HG03060 (cell line): Measurements from ENCODE around the gene TASP1.
"Not testable (repeated sequence)": the region's sequence is repeated elsewhere in the genome, so short reads cannot be mapped to it uniquely, and the experiment has no call there.

Experiments used
- ATAC-seq: cut with Tn5 transposase; IDR thresholded peaks from one replicate; pipeline ENCODE4 v1.9.1; 2021; ENCODE audit warnings: low read depth, moderate number of reproducible peaks; ENCODE audit not compliant: unreplicated experiment

TASP1 gene

DNA sequence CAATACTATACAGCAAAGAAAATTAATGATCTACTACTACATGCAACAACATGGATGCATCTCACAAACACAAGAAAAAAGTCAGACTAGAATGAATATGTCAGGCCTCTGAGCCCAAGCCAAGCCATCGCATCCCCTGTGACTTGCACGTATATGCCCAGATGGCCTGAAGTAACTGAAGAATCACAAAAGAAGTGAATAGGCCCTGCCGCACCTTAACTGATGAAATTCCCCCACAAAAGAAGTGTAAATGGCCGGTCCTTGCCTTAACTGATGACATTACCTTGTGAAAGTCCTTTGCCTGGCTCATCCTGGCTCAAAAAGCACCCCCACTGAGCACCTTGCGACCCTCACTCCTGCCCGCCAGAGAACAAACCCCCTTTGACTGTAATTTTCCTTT lies 280.9 kb downstream of the TASP1 start:
- not testable (repeated sequence) for ATAC-seq

DNA sequence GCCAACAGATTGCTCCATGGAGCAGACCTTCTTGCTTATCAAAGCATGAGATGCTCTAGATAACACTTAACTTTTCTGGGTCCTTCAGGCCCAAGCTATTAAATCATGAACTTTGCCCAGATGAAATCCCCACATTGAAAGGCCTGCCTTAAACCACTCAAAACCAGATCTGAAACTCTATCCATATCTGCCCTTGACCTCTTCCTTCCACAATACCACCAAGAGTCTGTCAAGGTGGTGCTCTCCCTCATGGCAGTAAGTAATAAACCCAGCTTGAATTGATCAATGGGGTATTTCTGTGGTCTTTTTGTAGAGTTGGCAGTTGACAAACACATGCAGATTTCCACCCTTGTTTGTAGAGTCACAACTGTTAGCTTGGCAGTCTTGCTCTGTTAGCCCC lies 282.1 kb downstream of the TASP1 start:
- ATAC-seq: no peak

DNA sequence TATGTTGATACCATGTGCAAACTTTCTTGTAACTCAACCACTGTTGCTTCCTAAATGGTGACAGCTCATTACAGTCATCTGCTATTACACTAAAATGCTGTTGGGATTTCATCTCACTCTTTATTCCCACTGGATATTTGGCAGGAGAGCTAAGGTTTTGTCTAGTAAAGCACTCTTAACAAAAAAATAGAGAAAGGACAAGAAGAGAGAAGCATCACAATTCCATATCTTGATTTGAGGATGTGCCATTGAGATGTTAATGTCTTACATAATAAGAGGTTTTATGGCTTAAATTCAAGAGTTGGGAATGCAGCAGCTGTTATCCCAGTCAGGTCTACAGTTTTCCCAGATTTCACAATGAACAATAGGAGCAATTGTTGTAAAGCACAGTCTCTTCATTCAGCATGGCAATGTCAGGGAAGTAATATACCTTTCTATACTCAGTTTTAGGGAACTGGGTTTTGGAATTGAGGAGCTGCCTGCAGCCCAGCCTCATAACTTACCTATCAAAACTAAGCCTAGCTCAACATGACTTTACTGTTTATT lies 282.7 kb downstream of the TASP1 start:
- ATAC-seq: no peak

DNA sequence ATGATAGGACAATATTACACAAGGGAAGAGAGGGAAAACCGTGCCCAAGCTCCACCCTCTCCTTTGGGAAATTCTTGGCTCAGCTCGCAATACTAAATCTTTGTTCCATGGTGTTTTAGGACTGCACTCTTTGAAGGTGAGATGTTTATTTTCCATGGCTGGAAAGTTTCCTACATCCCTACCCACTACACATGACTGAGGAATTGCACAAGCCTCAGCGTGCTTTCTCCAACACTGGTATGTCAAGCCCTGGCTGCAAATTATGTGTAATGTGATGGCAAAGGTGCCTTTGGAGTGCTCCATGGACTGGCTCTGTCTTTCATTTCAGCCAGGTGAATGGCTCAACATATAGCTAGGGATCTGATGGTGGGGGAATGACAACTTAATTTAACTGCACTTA lies 283.3 kb downstream of the TASP1 start:
- ATAC-seq: no peak

DNA sequence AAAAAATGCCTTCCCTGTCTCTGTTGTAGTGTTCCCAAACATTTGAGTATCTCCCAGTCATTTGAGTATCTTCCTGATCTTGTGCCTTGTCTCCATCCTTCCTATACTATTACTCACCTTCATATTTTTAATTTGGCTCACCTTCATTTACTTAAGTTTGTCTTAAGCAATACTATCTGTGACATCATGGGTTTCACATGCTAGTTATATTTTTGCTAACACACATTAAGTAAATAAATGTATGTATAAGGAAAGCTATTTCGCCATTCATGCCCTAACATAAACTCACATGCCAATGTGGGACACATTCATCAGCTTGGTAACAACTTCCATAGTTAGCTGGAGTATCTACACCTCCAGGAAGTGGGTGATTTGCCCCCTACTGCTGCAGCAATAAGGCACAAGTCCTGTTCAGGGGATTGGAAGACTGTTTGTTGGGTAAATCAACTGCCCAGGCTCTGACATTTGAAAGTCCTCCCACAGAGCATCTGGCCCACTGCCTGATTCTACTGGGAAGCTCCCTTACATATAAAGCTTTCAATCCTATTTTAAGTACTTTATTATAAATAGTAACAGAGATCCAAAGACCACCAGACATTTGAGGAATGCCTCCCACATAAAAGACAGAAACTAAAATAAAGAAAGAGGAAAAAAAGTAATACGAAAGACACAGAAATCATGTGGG lies 285.3 kb downstream of the TASP1 start:
- no peak for ATAC-seq

DNA sequence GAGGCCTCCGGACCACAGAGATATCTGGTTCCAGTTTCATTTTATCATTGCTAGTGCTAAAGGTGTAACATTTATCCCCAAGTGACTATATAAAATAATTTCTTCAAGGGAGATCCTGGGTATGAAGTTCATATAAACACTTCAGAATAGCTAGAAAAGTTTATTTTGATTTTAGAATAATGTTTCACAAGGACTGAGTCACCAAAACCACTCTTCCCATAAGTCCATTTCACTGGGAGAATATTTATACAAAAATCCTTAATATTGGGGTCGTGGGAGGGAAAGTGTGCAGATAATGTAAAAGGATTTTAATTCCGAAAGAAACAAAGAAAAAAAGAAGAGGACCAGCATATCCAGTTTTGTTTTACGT lies 289.5 kb downstream of the TASP1 start:
- no peak for ATAC-seq

DNA sequence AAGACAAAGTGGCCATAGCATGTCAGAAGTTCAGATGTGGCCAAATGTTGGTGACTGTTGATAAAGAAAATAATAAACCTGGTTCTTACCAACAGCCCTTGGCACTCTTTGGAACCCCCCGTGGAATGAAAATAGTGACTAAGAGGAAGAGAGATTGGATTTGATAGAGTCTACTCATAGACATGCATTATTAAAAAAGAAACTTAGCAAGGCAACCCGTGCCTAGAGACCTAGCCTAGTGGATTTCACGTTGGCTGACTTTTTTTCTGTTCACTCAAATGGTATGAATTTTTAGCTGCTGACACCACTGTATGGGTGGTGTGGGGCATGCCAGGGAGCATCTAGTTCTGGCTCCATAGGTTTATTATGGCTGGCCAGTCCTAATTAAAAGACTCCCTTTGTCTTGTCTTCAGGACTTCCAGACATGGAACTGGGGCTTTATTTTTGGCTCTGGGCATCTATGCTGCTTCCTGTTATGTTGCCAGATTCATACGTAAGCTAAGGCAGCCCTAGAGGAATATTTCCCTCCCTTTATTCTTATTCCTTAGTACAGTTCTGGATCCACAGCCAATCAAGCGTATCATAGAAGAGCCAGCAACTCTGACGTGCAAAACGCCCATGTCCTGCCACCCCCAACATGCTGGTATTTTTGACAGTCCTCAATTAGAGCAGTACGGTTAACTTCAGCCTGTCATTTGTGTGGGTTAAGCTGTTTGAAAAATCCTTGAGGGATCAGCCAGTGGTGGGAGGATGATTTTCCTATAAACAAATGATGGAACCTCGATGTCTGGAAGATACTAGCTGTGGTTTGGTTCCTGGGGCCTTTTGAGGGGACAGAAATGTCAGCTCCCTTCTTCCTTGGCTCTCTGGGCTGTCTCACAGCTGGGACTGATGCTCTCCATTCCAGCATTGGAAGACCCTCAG lies 290.2 kb downstream of the TASP1 start:
- no peak for ATAC-seq

DNA sequence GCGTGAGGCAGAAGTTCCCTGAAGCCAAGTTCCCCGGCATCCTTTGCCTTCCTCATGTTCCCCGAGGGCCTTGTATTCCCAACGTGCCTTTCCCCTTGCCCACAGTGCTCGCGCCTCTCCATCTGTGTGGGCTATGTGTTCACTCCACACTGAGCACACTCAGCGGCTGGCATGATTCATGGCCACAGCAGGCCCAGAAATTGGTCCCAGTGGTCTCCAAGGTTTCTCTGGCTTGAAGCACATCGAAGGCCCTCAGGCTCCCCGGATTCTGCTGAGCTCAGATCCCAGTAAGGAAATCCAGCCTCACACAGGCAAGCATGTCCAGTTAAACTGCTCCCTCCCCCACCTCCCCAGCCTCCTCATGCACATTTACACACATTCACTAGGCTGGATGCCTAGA lies 294.1 kb downstream of the TASP1 start:
- ATAC-seq: no peak

DNA sequence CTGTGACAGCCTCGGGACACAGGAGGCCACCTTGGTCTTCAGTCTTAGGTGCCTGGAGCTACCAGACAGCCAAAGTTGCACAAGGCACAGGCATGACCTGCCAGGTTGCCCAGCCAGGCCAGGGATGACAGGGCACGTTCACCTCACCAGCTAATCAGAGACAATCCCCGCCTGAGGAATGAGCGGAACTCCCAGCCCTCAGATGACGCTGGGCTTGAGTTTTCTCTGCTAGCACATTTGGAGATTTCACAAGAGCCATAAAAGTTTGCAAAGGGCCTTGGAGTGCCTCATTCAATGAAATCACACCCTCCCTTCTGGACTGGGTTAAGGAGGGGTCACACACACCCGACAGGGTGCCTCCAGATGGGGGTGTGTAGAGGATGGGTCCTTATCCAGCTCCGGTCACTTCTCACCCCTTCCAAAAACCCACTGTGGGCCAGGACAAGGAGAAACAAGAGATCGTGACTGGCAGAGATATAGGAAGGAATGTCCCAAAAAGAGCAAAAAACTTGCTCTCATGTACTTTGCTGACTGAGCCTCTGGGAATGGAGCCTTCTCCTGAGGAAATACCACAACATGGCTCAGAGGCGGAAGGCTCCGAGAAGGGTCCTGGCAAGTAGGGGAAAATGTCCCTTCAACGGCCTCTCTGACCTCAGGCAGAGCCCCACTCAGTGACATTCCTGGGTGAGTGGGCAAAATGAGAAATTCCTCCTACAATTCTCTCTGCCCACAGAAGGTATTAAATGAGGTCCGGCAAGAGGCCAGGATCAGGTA lies 296.1 kb downstream of the TASP1 start:
- ATAC-seq: no peak

DNA sequence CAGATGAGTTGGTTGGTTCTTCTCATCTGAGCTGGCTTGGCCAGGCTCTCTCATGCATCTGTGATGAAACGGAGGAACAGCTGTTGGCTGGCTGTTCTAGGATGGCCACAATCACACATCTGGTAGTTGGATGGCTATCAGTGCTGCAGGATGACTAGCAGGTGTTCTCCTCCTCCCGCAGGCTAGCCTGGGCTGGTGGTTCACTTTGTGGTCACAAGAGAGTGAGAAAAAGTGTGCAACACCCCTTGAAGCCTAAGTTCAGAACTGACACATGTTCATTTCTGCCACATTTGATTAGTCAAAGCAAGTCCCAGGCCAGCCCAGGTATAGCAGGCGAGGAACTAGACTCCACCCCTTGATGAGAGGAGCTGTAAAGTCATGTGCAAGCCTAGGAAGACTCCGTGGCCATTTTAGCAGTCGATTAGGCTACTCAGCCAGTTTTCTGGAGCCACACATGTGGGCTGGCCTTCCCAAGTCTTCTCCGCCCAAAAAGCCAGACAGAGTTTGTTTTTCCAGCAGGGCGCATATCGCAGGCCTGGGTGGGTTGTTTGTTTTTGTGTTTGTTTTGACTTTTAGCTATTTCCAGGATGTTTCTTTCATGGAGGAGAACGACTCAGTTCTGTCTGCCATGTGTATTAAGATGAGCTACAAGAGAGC lies 296.9 kb downstream of the TASP1 start:
- ATAC-seq: no peak

DNA sequence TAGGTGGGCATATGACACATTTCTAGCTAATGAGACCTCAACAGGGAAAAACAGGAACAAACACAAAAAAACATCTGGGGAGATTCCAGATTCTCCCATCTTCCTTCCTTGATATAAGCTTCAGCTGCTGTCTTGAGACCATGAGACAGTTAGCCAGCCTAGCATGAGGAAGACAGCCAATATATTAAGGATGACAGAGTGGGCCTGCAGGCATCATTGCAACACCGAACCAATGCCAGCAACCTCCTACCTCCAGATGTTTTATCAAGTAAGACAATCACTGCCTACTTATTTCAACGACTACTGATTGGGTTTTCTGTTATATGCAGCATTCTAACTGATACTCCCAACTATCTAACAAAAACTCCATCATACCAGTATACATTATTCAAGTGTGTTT lies 298.6 kb downstream of the TASP1 start:
- ATAC-seq: no peak
